ENCODE results near the gene FSTL3. TPM values are rescaled to one million over a fixed set of nuclear protein-coding genes. Genes with fewer than 3 reads are reported as not detected.

FSTL3 gene
- total and polyA plus RNA-seq, 2 of the 8 experiments (the other 6 are each of a cell fraction or from before 2014, with no cell fraction given) = 8.1 to 11.8 TPM

DNA sequence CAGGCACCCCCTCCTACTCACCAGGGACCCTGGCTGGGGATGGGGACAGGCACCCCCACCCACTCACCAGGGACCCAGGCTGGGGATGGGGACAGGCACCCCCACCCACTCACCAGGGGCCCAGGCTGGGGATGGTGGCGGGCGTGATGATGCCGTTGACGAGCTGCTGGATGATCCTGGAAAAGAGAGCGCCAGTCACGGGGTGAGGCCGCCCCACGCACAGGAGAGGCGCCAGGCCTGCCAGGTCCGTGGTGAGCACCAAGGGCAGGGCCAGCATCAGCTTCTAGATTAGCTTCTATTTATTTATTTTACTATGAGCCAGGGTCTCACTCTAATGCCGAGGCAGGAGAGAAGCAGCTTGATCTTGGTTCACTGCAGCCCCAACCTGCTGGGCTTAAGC lies 26.1 kb upstream of the FSTL3 start (continued):
- TF ChIP-seq, protein P1, sequence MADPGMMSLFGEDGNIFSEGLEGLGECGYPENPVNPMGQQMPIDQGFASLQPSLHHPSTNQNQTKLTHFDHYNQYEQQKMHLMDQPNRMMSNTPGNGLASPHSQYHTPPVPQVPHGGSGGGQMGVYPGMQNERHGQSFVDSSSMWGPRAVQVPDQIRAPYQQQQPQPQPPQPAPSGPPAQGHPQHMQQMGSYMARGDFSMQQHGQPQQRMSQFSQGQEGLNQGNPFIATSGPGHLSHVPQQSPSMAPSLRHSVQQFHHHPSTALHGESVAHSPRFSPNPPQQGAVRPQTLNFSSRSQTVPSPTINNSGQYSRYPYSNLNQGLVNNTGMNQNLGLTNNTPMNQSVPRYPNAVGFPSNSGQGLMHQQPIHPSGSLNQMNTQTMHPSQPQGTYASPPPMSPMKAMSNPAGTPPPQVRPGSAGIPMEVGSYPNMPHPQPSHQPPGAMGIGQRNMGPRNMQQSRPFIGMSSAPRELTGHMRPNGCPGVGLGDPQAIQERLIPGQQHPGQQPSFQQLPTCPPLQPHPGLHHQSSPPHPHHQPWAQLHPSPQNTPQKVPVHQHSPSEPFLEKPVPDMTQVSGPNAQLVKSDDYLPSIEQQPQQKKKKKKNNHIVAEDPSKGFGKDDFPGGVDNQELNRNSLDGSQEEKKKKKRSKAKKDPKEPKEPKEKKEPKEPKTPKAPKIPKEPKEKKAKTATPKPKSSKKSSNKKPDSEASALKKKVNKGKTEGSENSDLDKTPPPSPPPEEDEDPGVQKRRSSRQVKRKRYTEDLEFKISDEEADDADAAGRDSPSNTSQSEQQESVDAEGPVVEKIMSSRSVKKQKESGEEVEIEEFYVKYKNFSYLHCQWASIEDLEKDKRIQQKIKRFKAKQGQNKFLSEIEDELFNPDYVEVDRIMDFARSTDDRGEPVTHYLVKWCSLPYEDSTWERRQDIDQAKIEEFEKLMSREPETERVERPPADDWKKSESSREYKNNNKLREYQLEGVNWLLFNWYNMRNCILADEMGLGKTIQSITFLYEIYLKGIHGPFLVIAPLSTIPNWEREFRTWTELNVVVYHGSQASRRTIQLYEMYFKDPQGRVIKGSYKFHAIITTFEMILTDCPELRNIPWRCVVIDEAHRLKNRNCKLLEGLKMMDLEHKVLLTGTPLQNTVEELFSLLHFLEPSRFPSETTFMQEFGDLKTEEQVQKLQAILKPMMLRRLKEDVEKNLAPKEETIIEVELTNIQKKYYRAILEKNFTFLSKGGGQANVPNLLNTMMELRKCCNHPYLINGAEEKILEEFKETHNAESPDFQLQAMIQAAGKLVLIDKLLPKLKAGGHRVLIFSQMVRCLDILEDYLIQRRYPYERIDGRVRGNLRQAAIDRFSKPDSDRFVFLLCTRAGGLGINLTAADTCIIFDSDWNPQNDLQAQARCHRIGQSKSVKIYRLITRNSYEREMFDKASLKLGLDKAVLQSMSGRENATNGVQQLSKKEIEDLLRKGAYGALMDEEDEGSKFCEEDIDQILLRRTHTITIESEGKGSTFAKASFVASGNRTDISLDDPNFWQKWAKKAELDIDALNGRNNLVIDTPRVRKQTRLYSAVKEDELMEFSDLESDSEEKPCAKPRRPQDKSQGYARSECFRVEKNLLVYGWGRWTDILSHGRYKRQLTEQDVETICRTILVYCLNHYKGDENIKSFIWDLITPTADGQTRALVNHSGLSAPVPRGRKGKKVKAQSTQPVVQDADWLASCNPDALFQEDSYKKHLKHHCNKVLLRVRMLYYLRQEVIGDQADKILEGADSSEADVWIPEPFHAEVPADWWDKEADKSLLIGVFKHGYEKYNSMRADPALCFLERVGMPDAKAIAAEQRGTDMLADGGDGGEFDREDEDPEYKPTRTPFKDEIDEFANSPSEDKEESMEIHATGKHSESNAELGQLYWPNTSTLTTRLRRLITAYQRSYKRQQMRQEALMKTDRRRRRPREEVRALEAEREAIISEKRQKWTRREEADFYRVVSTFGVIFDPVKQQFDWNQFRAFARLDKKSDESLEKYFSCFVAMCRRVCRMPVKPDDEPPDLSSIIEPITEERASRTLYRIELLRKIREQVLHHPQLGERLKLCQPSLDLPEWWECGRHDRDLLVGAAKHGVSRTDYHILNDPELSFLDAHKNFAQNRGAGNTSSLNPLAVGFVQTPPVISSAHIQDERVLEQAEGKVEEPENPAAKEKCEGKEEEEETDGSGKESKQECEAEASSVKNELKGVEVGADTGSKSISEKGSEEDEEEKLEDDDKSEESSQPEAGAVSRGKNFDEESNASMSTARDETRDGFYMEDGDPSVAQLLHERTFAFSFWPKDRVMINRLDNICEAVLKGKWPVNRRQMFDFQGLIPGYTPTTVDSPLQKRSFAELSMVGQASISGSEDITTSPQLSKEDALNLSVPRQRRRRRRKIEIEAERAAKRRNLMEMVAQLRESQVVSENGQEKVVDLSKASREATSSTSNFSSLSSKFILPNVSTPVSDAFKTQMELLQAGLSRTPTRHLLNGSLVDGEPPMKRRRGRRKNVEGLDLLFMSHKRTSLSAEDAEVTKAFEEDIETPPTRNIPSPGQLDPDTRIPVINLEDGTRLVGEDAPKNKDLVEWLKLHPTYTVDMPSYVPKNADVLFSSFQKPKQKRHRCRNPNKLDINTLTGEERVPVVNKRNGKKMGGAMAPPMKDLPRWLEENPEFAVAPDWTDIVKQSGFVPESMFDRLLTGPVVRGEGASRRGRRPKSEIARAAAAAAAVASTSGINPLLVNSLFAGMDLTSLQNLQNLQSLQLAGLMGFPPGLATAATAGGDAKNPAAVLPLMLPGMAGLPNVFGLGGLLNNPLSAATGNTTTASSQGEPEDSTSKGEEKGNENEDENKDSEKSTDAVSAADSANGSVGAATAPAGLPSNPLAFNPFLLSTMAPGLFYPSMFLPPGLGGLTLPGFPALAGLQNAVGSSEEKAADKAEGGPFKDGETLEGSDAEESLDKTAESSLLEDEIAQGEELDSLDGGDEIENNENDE (IDR thresholded peaks at IDR 0.05; ENCODE audit: insufficient replicate concordance, low read length) = no peak
- TF ChIP-seq RXRA (IDR thresholded peaks at IDR 0.05; ENCODE audit: insufficient read depth, low read depth, low read length) = no peak
- no peak for TF ChIP-seq EZH2 (IDR thresholded peaks at IDR 0.05; ENCODE audit: low read depth, low read length, severe bottlenecking)
- no peak for TF ChIP-seq EGR1 (IDR thresholded peaks at IDR 0.05; ENCODE audit: borderline replicate concordance, low read depth, low read length)
